GM23248 (cell line): Measurements from ENCODE around the gene SRPK3.

Experiments
- EZH2 ChIP-seq: fragments of 200-600 bp; sonication (generic); IDR thresholded peaks from 2 replicates; pipeline ENCODE4 v1.6.1; 2018; ENCODE audit warnings: antibody characterized with exemption, mild to moderate bottlenecking; ENCODE audit not compliant: insufficient read depth, poor library complexity, severe bottlenecking
- EZH2phosphoT487 ChIP-seq: fragments of 200-600 bp; sonication (generic); IDR thresholded peaks from 2 replicates; pipeline ENCODE4 v1.6.1; 2018; ENCODE audit warnings: antibody characterized with exemption, moderate library complexity, mild to moderate bottlenecking, low read depth; ENCODE audit not compliant: insufficient read depth

GRCh38 chrX:153731845-153732215, 49.0 kb upstream of the SRPK3 start:
- no peak for TF ChIP-seq EZH2phosphoT487
- no peak for TF ChIP-seq EZH2
